A549 (cell line): Measurements from ENCODE around the gene DPY19L1. TPM values are rescaled to one million over a fixed set of nuclear protein-coding genes. Genes with fewer than 3 reads are reported as not detected.
A peak's percentile ranks its signal among the peaks of the same experiment; 100 is the strongest.

ENCODE experiments used
- ATAC-seq, 2 experiments: fragments of 200-7000 bp in 1 of 2; fragments of >200 bp in 1 of 2; cut with Nextera tagmentation in 1 of 2; cut with Tn5 transposase in 1 of 2; 3 replicates each; pipeline versions ENCODE4 v1.8.0 to v1.9.1; 2018 to 2020; ENCODE audit warnings: mild to moderate bottlenecking in 1 of 2, moderate library complexity in 1 of 2
- CTCF ChIA-PET: fragments of 300-600 bp; sonication (Branson Sonifier 250); formaldehyde crosslinking; extraction: SDS; loops from one replicate; lab custom pipeline; 2021; ENCODE audit warnings: antibody characterized with exemption, inconsistent platforms; lab: Yijun Ruan, JAX
- POLR2A ChIA-PET: fragments of 350-600 bp; formaldehyde crosslinking; extraction: SDS; loops from one replicate; lab custom pipeline; 2021; ENCODE audit warnings: antibody characterized with exemption, inconsistent platforms; lab: Yijun Ruan, JAX
- DNase-seq, 2 experiments: peaks; one replicate each; pipeline versions ENCODE4 v3.0.0 to v3.0.0-alpha.2; 2011 to 2016; ENCODE audit warnings: low read depth in 1 of 2, low spot score in 1 of 2
- FAIRE-seq: peaks from 2 replicates; lab custom pipeline; 2011; peaks lifted over from hg19 to GRCh38; lab: Jason Lieb, UNC
- H3K27ac ChIP-seq, 2 experiments: fragments of >200 bp; sonication (Bioruptor Twin); formaldehyde crosslinking; 3 replicates each; pipeline ENCODE4 v1.5.1; 2016 to 2017
- H3K4me1 ChIP-seq: fragments of >200 bp; sonication (Bioruptor Twin); formaldehyde crosslinking; 3 replicates; pipeline ENCODE4 v1.6.1; 2016
- H3K4me2 ChIP-seq: fragments of >200 bp; sonication (Bioruptor Twin); formaldehyde crosslinking; 3 replicates; pipeline ENCODE4 v1.6.1; 2016
- H3K4me3 ChIP-seq: fragments of >200 bp; sonication (Bioruptor Twin); formaldehyde crosslinking; 3 replicates; pipeline ENCODE4 v1.5.1; 2016
- H3K9me3 ChIP-seq: fragments of >200 bp; sonication (Bioruptor Twin); formaldehyde crosslinking; 3 replicates; pipeline ENCODE4 v1.6.1; 2016
- BCL3 ChIP-seq: fragments of >200 bp; sonication (Bioruptor Twin); formaldehyde crosslinking; IDR thresholded peaks from 3 replicates; pipeline ENCODE4 v1.6.1; 2016
- CHD2 ChIP-seq: fragments of 150-350 bp; IDR thresholded peaks from 2 replicates; pipeline ENCODE4 v1.6.1; 2014; ENCODE audit warnings: low read length; ENCODE audit not compliant: partially characterized antibody
- CTCF ChIP-seq: fragments of >200 bp; sonication (Bioruptor Twin); formaldehyde crosslinking; IDR thresholded peaks from 3 replicates; pipeline ENCODE4 v1.5.1; 2016
- EHF ChIP-seq: fragments of 250-450 bp; sonication (Bioruptor Pico); IDR thresholded peaks from 2 replicates; pipeline ENCODE4 v1.5.0; 2020; ENCODE audit warnings: mild to moderate bottlenecking
- EP300 ChIP-seq, 2 experiments: fragments of >200 bp; sonication (Bioruptor Twin); formaldehyde crosslinking; IDR thresholded peaks; 2 replicates in 1 of 2; 3 replicates in 1 of 2; pipeline ENCODE4 v1.6.1; 2016 to 2017
- FOSB ChIP-seq: fragments of 250-450 bp; sonication (Bioruptor Pico); IDR thresholded peaks from 2 replicates; pipeline ENCODE4 v1.5.0; 2020; ENCODE audit warnings: mild to moderate bottlenecking, moderate library complexity
- FOSL2 ChIP-seq, 2 experiments: fragments of 450-650 bp in 1 of 2; fragments of >200 bp in 1 of 2; sonication (Bioruptor Twin) in 1 of 2; formaldehyde crosslinking; IDR thresholded peaks; 2 replicates each; pipeline versions ENCODE4 v1.5.0 to v1.6.1; 2016 to 2020; ENCODE audit warnings: mild to moderate bottlenecking in 1 of 2, moderate library complexity in 1 of 2
- FOXS1 ChIP-seq: fragments of 250-450 bp; sonication (Bioruptor Pico); IDR thresholded peaks from 2 replicates; pipeline ENCODE4 v1.5.0; 2020; ENCODE audit warnings: mild to moderate bottlenecking, moderate library complexity
- HES2 ChIP-seq: fragments of >200 bp; sonication (Bioruptor Twin); formaldehyde crosslinking; IDR thresholded peaks from 2 replicates; pipeline ENCODE4 v1.6.1; 2016
- KDM1A ChIP-seq: fragments of 200-600 bp; sonication (generic); IDR thresholded peaks from 2 replicates; pipeline ENCODE4 v1.6.1; 2016; ENCODE audit warnings: low read depth, mild to moderate bottlenecking
- MAZ ChIP-seq: fragments of 150-350 bp; IDR thresholded peaks from 2 replicates; pipeline ENCODE4 v1.6.1; 2014; ENCODE audit warnings: antibody characterized with exemption, low read depth, low read length, borderline replicate concordance
- MYC ChIP-seq: IDR thresholded peaks from 2 replicates; pipeline ENCODE4 v1.6.1; 2012; ENCODE audit warnings: mild to moderate bottlenecking, inconsistent platforms, low read length, improper control_type of control experiment, borderline replicate concordance
- NFE2L2 ChIP-seq: fragments of 150-350 bp; conservative IDR thresholded peaks from 2 replicates; pipeline ENCODE4 v1.6.1; 2014; ENCODE audit warnings: low read length
- NPAS2 ChIP-seq: fragments of 250-450 bp; sonication (Bioruptor Pico); IDR thresholded peaks from 2 replicates; pipeline ENCODE4 v1.8.0; 2022; ENCODE audit warnings: mild to moderate bottlenecking, moderate library complexity, borderline replicate concordance
- PHF8 ChIP-seq: fragments of 200-600 bp; sonication (generic); IDR thresholded peaks from 2 replicates; pipeline ENCODE4 v1.6.1; 2016; ENCODE audit warnings: low read depth, mild to moderate bottlenecking, antibody characterized with exemption, moderate library complexity, borderline replicate concordance
- POLR2AphosphoS2 ChIP-seq: conservative IDR thresholded peaks from 2 replicates; pipeline ENCODE4 v1.6.1; 2012; ENCODE audit warnings: low read length, improper control_type of control experiment, inconsistent platforms
- RAD21 ChIP-seq, 2 experiments: fragments of >200 bp in 1 of 2; sonication (Bioruptor Twin) in 1 of 2; formaldehyde crosslinking in 1 of 2; IDR thresholded peaks in 1 of 2; conservative IDR thresholded peaks in 1 of 2; 2 replicates in 1 of 2; 3 replicates in 1 of 2; pipeline ENCODE4 v1.6.1; 2012 to 2018; ENCODE audit warnings: inconsistent platforms in 1 of 2
- RARB ChIP-seq: fragments of 250-450 bp; sonication (Bioruptor Pico); IDR thresholded peaks from 2 replicates; pipeline ENCODE4 v1.8.0; 2021; ENCODE audit warnings: mild to moderate bottlenecking, moderate library complexity
- RCOR1 ChIP-seq: fragments of 150-350 bp; IDR thresholded peaks from 2 replicates; pipeline ENCODE4 v1.6.1; 2014; ENCODE audit warnings: antibody characterized with exemption, low read length, low read depth
- REST ChIP-seq: fragments of 200-600 bp; sonication (generic); IDR thresholded peaks from 2 replicates; pipeline ENCODE4 v1.6.1; 2016; ENCODE audit warnings: antibody characterized with exemption, mild to moderate bottlenecking, moderate library complexity
- SMC3 ChIP-seq: fragments of >200 bp; sonication (Bioruptor Twin); formaldehyde crosslinking; IDR thresholded peaks from 3 replicates; pipeline ENCODE4 v1.6.1; 2018; ENCODE audit warnings: inconsistent platforms
- TP53 ChIP-seq: fragments of 250-450 bp; sonication (Bioruptor Pico); IDR thresholded peaks from 2 replicates; pipeline ENCODE4 v1.5.0; 2021; ENCODE audit warnings: mild to moderate bottlenecking, moderate library complexity
- WGBS: methylation state at CpG from one replicate; pipeline ENCODE4 v1.1.6; 2017; ENCODE audit errors: missing lambda C conversion rate; 5-methylcytosine and 5-hydroxymethylcytosine counted together
- polyA plus RNA-seq, 4 experiments: library from polyadenylated mRNA; depleted of rRNA in 3 of 4; stranded (reverse); fragments of >200 nt; fragmentation: RNase III in 1 of 4; extraction: RNeasy Plus Mini Kit Qiagen cat#74134 plus additional on column Dnase treatment in 1 of 4; gene quantifications; 2 replicates in 3 of 4; 3 replicates in 1 of 4; pipeline ENCODE4 v1.2.3, GENCODE V29; 2011 to 2017
- TF ChIP-seq, protein P1 (sequence below): IDR thresholded peaks from 2 replicates; pipeline ENCODE4 v1.6.1; 2012
- TF ChIP-seq, protein P2 (sequence below): IDR thresholded peaks from 2 replicates; pipeline ENCODE4 v1.6.1; 2012

Gene DPY19L1
- polyA plus RNA-seq, 2 of the 4 experiments (the other 2 are of a cell fraction) = 53.6 to 129 TPM

GRCh38 chr7:35019179-35019729 is 18.0 kb downstream of the DPY19L1 start (continued):
- TF ChIP-seq REST (no peak), KDM1A (no peak)

DNA sequence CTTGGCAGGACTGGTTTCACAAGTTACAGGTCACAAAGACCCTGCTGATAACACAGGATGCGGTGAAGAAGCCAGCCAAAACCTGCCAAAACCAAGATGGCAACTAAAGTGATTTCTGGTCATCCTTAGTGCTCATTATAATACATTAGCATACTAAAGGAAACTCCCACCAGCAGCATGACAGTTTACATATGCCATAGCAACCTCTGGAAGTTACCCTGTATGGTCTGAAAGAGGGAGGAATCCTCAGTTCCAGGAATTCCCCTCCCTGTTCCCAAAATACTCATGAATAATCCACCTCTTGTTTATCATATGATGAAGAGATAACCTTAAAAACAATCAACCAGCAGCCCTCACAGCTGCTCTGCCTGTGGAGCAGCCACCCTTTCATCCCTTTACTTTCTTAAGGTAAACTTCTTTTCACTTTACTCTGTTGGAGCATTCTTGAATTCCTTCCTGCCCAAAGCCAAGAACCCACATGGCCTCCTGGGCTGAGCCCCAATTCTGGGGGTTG is 21.9 kb downstream of the DPY19L1 start:
- Histone ChIP-seq H3K4me2 (no peak overlapping the region), H3K4me3 (no peak overlapping the region), H3K9me3 (no peaks in the 10 kb centered on the region), H3K4me1 (peaks cover 20% of the 10 kb centered on the region), H3K27ac (0 out of 6 replicates have a peak overlapping the region, but pooled peaks of 1 of the 2 experiments have one; percentile 9)
- TF ChIP-seq EHF (CRISPR knock-in tag) (no peak), EP300 (IDR thresholded peaks at IDR 0.05) (no peak), CHD2 (no peak), PHF8 (no peak), RCOR1 (no peak), BCL3 (no peak), KDM1A (no peak), FOSB (no peak), MYC (no peak), RAD21 (conservative IDR thresholded peaks at IDR 0.05 in 1 of 2, IDR thresholded peaks at IDR 0.05 in 1 of 2) (no peak), RARB (CRISPR knock-in tag) (no peak), SMC3 (no peak), FOSL2 (IDR thresholded peaks at IDR 0.05) (no peak), FOSL2 (CRISPR knock-in tag; IDR thresholded peaks at IDR 0.05) (no peak)
- TF ChIP-seq, protein P1, sequence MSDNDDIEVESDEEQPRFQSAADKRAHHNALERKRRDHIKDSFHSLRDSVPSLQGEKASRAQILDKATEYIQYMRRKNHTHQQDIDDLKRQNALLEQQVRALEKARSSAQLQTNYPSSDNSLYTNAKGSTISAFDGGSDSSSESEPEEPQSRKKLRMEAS = no peak
- CTCF ChIA-PET = no interaction called here
- ATAC-seq = no peak
- FAIRE-seq = no peak
- POLR2A ChIA-PET = no interaction called here
- 95% methylated on average over 1 of the region's 1 CpG for WGBS
- DNase-seq = no peak

- 88% methylated on average over 3 of the region's 3 CpGs for WGBS
- Histone ChIP-seq H3K27ac (no peak overlapping the region), H3K9me3 (no peaks in the 10 kb centered on the region), H3K4me2 (no peak overlapping the region), H3K4me1 (peaks cover 13% of the 10 kb centered on the region), H3K4me3 (no peak overlapping the region)
- ATAC-seq (no peak), DNase-seq (no peak), FAIRE-seq (no peak)
- POLR2A ChIA-PET = no interaction called here
- no peak for TF ChIP-seq NFE2L2
- CTCF ChIA-PET = no interaction called here
Measured at GRCh38 chr7:35012160-35012559, 25.1 kb downstream of the DPY19L1 start.

GRCh38 chr7:35011085-35011484 is 26.2 kb downstream of the DPY19L1 start:
- FAIRE-seq (no peak), DNase-seq (no peak), ATAC-seq (no peak)
- H3K4me2 ChIP-seq = no peak overlapping the region
- POLR2A ChIA-PET = no interaction called here
- H3K4me1 ChIP-seq = peaks cover 23% of the 10 kb centered on the region
- no peaks in the 10 kb centered on the region for H3K9me3 ChIP-seq
- H3K27ac ChIP-seq = no peak overlapping the region
- CTCF ChIA-PET = no interaction called here
- no peak overlapping the region for H3K4me3 ChIP-seq
- WGBS = 94% methylated on average over 3 of the region's 3 CpGs
- TF ChIP-seq FOXS1 (CRISPR knock-in tag) (no peak), NPAS2 (no peak), HES2 (no peak), TP53 (CRISPR knock-in tag) (no peak), FOSB (no peak), CTCF (no peak), POLR2AphosphoS2 (no peak), MAZ (no peak)
- TF ChIP-seq, protein P2, sequence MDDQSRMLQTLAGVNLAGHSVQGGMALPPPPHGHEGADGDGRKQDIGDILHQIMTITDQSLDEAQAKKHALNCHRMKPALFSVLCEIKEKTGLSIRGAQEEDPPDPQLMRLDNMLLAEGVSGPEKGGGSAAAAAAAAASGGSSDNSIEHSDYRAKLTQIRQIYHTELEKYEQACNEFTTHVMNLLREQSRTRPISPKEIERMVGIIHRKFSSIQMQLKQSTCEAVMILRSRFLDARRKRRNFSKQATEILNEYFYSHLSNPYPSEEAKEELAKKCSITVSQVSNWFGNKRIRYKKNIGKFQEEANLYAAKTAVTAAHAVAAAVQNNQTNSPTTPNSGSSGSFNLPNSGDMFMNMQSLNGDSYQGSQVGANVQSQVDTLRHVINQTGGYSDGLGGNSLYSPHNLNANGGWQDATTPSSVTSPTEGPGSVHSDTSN = no peak
